ENCODE measurements around the gene DYNLL1.
A peak's percentile ranks its signal among the peaks of the same experiment; 100 is the strongest.
"Not testable (repeated sequence)": the region's sequence is repeated elsewhere in the genome, so short reads cannot be mapped to it uniquely, and the experiment has no call there.

Gene DYNLL1

GRCh38 chr12:120495731-120496412 lies at the start of gene DYNLL1:
TSS of gene DYNLL1 (plus strand) at chr12:120496113. CDS start at chr12:120496422, 309 bp downstream.
- DNase-seq (ENCODE audit: low read depth), result peak; percentile 79
- peak within 1 kb of the TSS; percentile 97 for H3K4me3 ChIP-seq (ENCODE audit: control insufficient read depth, low read depth, low read length)

GRCh38 chr12:120446844-120447178 lies 49.1 kb upstream of the DYNLL1 start:
- peak overlapping the region; percentile 73 for H3K4me3 ChIP-seq (ENCODE audit: control insufficient read depth, low read depth, low read length)
- DNase-seq (ENCODE audit: low read depth), result not testable (repeated sequence)

More at GRCh38 chr12:120495731-120496412, at the start of gene DYNLL1:
- TF ChIP-seq, protein P1, sequence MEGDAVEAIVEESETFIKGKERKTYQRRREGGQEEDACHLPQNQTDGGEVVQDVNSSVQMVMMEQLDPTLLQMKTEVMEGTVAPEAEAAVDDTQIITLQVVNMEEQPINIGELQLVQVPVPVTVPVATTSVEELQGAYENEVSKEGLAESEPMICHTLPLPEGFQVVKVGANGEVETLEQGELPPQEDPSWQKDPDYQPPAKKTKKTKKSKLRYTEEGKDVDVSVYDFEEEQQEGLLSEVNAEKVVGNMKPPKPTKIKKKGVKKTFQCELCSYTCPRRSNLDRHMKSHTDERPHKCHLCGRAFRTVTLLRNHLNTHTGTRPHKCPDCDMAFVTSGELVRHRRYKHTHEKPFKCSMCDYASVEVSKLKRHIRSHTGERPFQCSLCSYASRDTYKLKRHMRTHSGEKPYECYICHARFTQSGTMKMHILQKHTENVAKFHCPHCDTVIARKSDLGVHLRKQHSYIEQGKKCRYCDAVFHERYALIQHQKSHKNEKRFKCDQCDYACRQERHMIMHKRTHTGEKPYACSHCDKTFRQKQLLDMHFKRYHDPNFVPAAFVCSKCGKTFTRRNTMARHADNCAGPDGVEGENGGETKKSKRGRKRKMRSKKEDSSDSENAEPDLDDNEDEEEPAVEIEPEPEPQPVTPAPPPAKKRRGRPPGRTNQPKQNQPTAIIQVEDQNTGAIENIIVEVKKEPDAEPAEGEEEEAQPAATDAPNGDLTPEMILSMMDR (IDR thresholded peaks at IDR 0.05; ENCODE audit: control insufficient read depth, insufficient read depth, low read depth, low read length, missing control alignments), result no peak

DNA sequence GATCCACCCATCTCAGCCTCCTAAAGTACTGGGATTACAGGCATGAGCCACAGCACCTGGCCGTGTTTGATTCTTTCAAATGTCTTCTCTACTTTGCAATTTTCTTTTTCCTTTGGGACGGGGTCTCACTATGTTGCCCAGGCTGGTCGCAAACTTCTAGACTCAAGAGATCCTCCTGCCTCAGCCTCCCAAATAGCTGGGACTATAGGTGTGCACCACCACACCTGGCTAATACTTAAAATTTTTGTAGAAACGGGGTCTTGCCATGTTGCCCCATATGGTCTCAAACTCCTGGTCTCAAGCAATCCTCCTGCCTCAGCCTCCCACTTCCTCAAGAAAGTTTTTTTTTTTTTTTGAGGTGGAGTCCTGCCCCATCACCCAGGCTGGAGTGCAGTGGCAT lies 47.9 kb upstream of the DYNLL1 start:
- no peak overlapping the region for H3K4me3 ChIP-seq (ENCODE audit: control insufficient read depth, low read depth, low read length)
- TF ChIP-seq, protein P1 (IDR thresholded peaks at IDR 0.05; ENCODE audit: control insufficient read depth, insufficient read depth, low read depth, low read length, missing control alignments), result no peak
- DNase-seq (ENCODE audit: low read depth), result no peak

GRCh38 chr12:120452524-120452923 lies 43.4 kb upstream of the DYNLL1 start:
- DNase-seq (ENCODE audit: low read depth); H3K4me3 ChIP-seq (ENCODE audit: control insufficient read depth, low read depth, low read length): not testable (repeated sequence)

DNA sequence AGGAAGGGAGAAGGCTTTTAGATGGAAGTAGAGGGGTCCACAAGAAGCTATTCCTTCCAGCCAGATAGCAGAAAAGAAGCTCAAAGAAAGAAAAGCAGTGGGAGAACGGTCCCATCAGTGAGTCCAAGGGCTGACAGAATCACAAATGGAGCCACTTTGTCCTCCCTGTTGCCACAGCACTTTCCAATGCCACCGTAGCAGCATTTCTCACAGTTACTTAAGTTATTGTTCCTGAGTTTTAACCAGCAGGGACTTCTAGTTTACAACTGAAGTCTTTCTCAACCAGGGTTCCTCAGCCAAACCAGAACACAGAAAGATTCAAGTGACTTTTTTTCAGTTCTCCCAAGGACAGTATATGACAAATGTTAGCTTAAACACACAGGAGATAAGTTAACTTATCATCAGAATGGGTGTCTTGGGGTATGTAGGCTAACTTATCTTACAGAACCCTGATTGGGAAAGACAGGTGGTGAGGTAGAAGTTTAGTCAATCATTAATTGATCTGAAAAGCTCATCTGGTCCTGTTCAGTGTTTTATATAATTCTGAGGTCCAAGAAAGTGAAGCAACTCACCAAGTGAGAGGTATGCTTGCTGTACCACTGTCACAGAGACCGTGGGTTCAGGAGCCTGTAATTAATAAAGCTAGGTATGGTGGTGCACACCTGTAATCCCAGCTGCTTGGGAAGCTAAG lies 42.7 kb upstream of the DYNLL1 start:
- TF ChIP-seq, protein P1 (IDR thresholded peaks at IDR 0.05; ENCODE audit: control insufficient read depth, insufficient read depth, low read depth, low read length, missing control alignments), result no peak
- no peak for DNase-seq (ENCODE audit: low read depth)
- no peak overlapping the region for H3K4me3 ChIP-seq (ENCODE audit: control insufficient read depth, low read depth, low read length)

DNA sequence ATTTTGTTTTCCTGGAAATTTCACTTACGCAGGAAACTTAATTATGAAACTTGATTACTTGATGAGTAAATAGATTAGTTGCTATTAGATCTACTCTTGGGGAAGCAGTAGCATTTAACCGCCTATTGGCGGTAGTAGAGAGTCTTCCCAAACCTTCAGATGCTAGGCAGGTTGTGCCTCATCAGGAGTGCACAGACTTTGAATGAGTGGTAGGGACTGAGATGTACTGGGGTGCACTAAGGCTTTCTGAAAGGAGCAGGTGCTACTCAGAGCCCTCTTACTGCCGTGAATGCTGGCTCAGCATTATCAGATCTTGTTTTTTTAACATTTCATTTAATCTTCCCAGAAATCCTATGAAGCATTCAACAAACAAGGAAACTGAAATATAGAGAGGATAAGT lies 41.9 kb upstream of the DYNLL1 start:
- TF ChIP-seq, protein P1 (IDR thresholded peaks at IDR 0.05; ENCODE audit: control insufficient read depth, insufficient read depth, low read depth, low read length, missing control alignments), result peak; percentile 70
- no peak for DNase-seq (ENCODE audit: low read depth)
- no peak overlapping the region for H3K4me3 ChIP-seq (ENCODE audit: control insufficient read depth, low read depth, low read length)

GRCh38 chr12:120455302-120455701 lies 40.6 kb upstream of the DYNLL1 start:
- no peak for DNase-seq (ENCODE audit: low read depth)
- TF ChIP-seq, protein P1 (IDR thresholded peaks at IDR 0.05; ENCODE audit: control insufficient read depth, insufficient read depth, low read depth, low read length, missing control alignments), result no peak
- no peak overlapping the region for H3K4me3 ChIP-seq (ENCODE audit: control insufficient read depth, low read depth, low read length)

All from AG09309 (cell line).